Stromal cell of bone marrow (primary cell): Measurements from ENCODE around the gene GALNS.

Experiments used
- DNase-seq: peaks from one replicate; pipeline ENCODE4 v3.0.0-alpha.2; 2012; ENCODE audit warnings: low read depth

Gene GALNS

DNA sequence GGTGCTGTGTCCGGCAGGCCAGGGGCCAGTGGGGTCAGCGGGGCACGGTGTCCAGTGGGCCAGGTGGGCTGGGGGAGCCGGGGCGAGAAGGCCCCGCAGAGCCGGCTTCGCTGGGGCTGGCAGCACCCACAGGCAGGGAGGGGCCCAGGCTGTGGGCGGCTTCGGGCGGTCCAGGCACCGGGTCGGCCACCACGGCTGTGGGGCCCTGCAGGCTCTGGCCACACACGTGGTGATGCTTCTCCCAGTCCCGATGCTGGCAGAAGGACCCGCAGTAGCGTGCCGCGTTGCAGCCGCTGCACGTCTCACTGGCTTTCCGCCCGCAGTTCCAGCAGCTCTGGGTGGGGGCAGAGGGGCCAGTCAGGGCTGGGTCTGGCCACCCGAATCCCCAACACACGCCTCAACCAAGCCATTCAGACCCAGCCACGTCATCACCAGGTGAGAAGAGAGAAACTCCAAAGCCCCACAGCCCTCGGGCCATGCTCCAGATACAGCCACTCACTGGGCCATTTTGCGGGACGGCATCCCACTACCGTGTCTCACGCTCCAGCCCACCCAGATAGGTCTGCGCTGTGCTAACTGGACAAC is 20.3 kb upstream of the GALNS start:
- DNase-seq: no peak

DNA sequence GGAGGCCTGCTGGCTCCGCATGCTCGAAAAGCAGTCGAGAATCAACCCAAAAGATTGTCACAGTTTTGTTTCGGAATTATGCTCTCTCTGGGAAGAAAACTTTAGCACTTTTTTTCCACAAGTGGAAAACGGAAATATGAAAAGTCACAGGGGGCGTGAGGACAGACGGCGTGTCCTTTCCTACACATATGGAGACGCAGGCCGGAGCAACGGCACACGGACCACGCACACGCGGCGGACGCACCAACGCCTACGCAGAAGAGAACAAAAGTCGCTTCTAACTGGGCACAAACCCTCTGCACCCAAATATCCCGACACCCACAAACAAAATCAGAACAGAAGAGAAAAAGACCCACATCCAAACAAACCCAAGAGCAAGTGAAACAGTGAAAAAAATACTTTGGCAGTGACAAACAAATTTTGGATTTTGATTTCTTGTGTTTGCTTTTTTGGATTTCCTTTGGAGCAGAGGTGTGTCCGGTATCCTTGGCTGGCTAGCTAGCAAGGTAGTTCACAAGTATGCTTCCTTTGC is 19.0 kb upstream of the GALNS start:
- no peak for DNase-seq

DNA sequence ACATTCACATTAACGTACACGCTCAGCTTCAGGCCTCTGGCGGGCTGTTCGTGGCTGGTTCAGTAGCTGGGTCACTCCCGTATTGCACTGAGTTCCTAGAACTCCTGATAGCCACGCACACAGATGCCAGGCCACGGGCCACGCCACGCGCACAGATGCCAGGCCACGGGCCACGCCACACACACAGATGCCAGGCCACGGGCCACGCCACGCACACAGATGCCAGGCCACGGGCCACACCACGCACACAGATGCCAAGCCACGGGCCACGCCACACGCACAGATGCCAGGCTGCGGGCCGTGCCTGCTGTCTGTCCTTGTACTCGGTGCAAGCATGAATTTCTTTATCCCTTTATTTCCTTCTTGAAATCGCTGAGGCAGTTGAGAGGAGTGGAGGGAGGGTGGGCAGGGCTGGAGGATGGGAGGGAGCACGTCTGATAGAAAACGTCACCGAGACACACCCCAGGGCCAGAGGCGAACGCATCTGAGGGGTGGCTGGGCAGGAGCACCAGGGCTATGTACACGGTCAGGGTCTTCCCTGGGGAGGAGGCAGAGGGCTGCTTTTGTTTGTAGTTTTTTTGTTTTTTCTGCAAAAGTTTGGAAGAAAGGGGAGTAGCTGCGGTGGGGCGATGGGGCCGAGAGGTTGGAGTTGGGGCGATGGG is 18.3 kb upstream of the GALNS start:
- no peak for DNase-seq

DNA sequence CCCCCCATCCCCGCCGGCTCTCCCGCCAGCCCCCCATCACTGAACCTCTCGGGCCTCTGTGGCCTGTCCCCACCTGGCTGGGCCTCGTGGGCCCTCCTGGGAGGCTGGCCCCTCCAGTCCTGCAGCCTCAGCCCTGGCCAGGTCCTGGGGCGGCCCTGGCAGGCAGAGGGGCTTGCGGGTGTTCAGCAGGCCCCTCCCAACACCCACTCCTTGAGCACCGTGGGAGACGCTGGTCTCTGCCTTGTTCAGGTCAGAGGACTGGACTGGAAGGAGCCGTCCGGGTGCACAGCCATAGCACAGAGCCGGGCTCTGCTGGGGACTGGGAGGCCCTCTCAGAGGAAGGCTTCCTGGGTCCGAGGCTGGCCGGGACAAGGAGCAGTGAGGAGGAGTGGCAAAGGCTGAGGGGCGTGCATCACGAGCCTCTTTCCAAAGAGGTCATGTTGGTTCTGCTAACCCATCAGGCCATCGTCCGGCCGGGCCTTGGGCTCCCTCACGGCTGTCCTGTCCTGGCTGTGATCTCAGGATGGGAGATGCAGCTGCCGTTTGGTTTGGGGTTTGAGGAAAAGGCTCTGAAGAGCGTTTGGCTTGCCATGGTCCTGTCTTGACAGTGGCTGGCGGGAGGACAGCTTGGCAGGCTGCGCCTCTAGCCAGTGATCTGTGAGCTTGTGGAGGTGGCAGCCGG is 16.0 kb upstream of the GALNS start:
- DNase-seq: no peak

DNA sequence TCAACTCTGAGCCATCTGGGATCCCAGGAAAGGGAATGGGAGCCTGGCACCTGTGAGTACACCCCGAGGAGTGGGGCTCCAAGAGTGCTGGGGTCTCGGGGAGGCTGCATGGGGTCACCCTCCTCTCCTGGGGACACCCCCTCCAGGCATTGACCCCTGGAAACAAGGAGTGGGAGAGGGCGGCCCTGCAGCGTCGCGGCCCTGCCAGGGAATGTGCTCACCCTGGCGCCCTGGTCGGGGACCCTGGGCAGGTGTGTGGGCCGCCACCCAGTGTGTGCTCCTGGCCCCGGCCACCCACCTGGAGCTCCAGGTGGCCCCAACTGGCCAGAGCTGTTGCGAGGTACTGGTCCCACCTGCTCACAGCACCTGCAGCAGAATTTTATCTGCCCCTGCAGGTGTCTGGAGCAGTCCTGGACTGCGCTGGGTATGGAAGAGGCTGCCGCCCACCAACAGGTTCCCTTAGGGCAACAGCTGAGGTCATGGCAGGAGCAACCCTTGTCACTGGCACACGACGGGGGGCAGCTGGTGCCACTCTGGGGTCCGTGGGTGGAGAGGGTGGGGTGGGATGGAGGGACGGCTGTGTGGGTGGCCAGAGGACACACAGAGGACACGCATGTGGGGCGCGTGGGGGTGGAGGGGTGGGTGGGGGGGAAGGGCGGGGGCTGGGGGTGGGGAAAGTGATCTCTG is 15.1 kb upstream of the GALNS start:
- DNase-seq: no peak

DNA sequence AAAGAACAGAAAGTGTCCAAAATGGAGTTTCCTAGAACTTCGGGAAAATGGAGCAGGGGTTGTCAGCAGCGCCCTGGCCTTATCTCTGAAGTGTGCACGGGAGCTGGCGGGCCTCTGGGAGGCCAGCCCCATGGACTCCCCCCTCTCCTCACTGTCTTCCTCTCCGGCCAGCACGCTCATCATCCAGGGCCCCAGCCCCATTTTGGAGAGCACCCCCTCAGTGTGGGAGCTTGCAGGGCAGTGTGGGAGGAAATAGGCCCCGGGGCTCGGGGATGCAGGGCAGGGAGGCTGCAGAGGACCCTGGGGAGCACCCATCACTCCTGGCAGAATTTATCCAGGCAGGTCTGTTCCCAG is 14.6 kb upstream of the GALNS start:
- no peak for DNase-seq

DNA sequence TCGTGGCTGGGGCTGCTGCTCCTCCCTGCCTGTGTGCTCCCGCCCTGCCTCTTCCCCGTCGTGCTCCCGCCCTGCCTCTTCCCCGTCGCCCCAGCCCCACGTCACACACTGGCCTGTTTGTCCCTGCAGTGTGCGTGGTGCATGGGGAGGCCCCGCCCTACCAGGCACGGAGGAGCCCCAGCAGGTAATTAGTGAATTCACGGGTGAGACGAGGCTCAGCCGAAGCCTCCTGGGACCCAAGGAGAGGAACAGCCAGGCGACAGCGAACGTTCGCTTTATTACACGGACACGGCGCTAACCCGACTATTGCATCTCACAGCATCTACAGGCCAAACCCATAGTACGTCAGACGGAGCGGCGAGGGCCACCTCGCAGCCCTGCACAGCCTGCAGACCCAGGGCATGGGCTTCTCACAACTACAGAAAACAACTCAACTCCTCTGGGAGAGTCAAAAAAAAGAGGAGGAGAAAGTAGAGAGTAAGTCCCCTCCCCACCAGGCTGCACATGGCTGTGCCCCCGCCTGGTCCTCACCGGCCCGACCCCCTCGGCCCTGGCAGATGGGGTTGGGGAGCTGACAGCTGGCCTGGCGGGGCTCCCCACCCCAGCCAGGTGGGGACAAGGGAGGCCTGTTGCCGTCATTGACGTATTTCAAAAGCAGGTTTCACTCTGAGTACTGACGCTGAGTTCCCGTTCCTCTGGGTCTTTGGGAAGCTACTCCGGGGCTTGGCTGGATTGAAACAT is 14.0 kb upstream of the GALNS start:
- no peak for DNase-seq

DNA sequence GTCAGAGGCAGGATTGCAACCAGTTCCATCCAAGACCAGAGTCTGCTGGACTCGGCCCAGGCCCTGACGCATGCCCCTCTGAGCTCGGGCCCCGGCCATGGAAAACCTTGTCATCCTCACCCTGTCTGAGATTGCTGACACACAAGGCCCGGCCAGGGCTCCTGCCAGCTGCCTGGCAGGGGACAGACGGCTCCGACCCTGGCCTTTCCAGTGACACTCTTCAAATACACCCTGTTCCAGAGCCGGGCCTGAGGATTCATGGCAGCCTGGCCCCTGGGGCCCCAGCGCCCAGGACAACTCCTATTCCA is 12.9 kb upstream of the GALNS start:
- no peak for DNase-seq

DNA sequence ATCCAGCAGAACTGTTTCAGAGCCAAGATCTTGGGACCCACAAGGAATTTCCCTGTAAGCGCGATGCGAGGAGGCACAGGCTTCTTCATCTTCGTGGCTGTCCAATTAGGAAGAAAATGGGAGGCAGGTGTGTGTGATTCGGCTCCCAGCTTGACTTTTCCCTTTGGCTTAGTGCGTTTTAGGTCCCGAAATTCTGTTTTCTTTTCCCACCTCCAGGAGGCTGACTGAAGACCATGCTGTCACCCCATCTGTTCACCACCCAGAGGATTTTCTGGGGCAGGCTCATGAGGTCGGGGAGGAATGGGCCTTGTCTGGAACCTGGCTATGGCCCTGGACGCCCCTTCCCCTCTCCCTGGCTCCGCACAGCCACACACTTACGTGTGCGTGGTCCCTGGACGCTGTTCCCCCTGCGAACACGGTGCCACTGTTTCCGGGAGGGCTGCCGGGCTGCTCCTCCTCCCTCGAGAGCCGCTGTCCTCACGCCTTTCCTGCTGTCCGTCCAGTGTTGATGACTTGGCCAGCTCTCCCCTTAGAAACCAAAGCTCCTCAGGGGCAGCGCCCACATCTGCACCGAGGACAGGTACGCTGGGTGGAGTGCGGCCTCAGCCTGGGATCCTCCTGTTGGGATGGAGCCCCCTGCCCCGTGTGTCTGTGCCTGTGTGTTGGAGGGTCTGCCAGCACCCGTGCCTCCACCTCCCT is 12.4 kb upstream of the GALNS start:
- no peak for DNase-seq

DNA sequence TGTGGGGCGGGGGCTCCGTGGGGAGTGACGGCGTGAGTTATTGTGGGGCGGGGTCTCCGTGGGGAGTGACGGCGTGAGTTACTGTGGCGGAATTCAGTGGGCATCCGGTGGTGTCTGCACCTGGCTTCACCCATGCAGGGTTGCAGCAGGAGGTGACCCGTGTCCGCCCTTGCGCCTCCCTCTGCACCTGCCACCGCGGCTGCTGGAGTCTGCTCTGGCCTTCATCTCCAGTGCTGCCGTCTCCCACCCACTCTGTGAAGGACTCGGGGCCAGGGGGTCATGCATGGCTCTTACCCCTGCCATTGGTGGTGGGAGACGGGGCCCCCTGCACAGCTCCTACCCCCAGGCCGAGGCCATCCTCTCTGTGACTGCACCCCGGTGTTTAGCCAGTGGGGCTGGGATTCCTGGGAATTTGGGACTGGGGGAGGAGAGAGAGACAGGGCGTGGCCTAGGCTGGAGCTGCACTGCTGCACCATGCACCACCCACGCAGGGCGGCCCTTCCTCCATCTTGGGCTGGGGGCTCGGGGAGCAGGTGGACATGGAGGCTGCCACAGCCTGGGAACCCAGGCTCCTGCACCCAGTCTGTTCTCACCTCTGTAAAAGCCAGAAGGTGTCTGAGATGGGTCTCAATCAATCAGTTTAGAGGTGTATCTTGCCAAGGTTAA is 11.0 kb upstream of the GALNS start:
- no peak for DNase-seq

DNA sequence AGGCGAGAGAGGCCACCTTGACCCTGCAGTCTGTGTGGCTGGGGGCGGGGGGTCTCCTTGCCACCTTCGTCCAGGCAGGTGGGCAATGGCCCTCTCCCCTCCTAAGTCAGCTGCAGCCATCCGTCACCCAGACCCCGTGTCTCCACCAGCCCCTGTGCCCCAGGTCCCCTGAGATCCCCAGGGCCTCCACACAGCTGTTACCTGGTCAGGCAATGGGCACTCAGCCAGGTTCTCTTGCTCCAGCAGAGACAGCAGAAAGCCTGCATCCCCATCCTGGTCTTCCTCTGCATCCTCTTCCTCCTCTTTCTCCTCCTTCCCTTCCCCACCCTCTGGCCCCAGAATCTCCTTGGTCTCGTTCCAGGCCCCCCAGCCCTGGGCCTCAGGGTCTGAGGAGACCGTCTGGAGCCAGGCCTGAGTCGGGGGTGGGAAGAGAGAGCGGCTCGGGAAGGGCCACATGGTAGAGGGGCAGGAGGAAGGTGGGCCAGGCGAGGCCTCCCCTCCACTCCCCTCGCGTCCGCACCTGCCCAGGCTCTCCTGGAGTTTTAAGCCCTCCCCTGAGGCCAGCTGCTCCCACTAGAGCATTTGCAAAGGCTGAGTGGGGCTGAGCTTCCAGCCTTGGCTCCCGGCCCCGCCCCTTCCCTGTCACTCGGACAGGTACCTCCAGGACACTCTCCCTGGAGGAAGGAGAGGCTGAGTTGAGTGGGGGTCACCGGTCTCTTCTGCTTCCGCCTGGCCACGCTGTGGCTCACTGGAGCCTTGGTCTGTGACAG is 9.6 kb upstream of the GALNS start, which contains the start of gene PABPN1L:
Gene PABPN1L, minus strand, starts transcription at position 510 of the 770 bp plus-strand sequence. Its CDS starts 54 bp downstream, at position 456.
- no peak for DNase-seq

DNA sequence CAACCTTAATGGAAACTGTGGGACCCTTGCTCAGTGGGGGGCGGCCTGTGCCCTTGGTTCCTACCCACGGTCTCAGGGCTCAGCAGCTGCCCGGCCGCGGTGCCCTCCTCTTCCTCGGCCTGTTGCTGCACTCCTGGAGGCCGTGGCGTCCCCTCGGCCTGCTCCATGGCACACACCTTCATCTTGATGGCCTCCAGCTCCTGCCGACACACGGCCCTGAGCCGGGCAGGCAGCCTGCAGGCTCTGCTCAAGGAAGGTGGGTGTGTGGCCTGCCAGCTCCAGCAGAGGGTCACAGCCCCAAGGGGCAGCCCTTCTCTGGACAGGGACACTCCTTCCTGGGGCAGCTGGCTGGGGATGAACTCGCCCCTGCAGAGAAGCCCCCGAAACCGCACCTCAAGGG is 9.0 kb upstream of the GALNS start:
- no peak for DNase-seq

DNA sequence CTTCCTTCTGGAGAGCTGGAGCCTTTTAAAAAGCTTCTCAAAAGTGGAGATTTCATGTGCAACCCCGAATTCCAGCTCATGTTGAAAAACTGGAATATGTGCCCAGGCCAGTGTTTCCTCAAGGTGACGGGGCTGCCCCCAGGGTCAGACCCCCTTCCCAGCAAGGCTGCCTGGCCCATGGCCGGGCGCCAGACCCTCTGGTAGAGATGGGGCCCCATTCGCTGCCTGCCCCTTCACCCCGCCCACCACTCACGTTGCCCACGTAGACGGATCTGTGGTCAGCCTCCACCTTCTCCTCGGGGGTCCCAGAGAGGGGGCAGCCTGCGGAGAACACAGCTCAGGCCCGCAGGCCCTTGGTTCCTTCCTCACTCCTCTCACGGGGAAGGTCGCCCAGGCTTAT is 8.6 kb upstream of the GALNS start:
- DNase-seq: no peak

DNA sequence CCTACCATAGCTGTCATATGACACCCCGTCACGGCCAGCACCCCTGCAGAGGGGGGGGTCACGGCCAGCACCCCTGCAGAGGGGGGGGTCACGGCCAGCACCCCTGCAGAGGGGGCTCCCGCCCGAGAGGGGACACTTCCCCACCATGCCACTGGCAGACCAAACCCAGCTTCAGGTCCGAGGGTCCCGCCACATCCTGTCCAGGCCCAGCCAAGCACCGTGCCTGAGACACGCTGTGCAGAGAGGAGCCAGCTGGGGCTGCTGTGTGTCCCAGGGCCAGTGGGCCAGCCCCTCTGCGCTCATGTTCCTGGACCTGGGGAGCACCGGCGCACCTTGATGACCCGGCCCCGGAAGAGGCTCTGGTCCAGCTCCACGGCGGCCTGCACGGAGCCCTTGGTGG is 7.8 kb upstream of the GALNS start:
- no peak for DNase-seq

DNA sequence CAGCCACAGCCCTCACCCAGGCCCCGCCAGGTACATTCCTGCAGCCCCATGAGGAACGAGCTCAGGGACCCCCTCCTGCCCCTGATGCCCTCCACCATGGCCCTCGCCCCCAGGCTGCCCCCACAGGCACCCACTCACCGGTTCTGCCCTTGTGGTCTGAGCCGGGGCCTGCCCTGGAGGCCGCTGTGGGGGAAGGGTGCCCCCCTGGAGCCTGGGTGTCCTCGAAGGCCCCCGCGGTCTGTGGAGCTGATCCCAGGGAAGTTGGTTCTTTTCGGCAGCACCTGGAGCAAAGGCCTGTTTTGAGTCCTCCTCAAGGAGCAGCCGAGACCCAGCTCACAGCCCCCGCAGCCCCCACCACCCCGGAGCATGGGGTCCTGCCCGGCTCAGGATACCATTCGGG is 7.4 kb upstream of the GALNS start:
- no peak for DNase-seq

DNA sequence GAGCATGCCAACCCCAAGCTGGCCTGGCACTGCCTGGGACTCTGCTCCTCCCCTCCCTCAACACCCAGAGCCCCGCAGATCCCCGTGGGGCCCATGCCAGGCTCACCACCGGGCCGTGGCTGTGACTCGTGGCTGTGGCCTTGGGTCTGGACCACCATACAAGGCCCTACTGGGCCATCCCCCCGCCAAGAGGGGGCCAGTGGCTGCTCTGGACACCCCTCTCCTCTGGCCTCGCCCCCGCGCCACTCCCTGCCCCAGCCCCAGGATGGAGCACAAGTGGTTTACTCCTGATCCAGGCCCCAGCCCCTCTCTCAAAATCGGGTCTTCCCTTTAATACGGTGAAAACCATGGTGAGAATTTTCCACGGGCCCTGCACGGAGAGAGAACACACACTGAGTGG is 6.7 kb upstream of the GALNS start:
- DNase-seq: no peak

DNA sequence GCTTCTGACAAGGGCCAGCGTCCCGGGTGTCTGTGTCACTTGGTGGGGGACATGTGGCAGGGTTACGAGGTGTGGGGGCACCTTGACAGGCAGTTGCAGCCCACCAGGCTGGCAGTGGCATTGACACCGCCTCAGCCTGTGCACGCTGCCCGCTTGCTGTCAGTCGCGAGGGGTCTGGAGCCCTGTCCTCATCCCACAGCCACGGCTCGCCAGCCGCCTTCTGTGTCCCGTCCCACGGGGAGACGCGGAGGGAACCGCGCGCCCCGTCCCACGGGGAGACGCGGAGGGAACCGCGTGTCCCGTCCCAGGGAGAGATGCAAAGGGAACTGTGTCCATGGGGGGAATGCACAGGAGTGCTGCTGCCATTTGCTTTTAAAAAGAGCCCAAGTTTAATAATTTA is 6.2 kb upstream of the GALNS start:
- DNase-seq: no peak

DNA sequence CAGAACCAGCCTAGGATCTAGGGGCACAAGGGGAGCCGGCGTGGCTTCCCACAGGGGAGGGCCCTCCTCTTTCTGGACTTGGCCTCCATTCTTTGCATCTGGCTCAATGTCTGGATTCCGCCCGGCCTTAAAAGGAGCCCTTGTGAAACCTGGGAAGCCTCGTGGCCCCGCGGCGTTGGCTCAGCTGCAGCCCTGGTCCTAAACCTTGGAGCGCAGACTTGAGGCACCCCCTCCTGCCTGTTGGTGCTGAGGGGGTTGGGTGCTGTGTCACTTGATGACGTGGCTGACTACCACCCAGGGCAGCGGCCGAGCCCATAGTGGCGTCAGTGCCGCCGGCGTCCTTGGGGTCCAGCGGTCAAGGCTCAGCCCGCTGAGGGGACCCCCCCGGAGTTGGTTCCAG is 4.6 kb upstream of the GALNS start:
- no peak for DNase-seq

DNA sequence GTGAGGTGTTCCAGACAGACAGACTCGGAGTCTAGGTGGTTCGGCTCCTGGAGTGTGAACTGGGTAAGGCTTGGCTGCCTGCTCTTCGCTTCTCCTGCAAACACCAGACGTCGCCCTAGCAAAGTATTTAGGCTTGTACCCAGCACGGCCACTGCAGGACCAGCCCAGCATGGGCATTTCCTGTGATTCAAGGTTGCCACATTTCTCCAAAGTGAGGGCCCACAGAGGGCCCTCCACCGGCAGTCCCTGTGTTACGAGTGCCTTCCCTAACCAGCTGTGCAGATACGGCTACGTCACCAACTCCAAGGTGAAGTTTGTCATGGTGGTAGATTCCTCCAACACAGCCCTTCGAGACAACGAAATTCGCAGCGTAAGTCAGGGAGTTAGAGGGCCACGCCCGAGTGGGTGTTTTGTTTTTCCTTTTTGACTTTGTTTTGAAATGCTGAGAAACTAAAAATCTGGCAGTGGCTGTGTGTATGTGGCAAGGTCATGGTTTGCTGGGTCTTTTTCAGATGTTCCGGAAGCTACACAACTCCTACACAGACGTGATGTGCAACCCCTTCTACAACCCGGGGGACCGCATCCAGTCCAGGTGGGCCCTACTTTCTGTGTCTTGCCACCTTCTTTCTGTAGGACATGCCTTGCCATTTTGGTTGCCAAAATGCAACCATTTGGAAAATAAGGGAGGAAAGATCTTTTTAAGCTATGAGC is 2.8 kb upstream of the GALNS start:
- no peak for DNase-seq
